Measurements from ENCODE around the gene MISFA. TPM values are rescaled to one million over a fixed set of nuclear protein-coding genes. Genes with fewer than 3 reads are reported as not detected.

MISFA gene
- total RNA-seq, 2 donors from 2014 or later, result 0.99 to 1.9 TPM

GRCh38 chr11:18594999-18595749 lies 4.4 kb upstream of the MISFA start:
- peaks cover 4% of the 10 kb centered on the region for H3K4me1 Mint-ChIP-seq
- H3K27ac Mint-ChIP-seq, result no peak overlapping the region
- DNase-seq (no peak), ATAC-seq (no peak)
- H3K9me3 ChIP-seq (ENCODE audit: control insufficient read depth, low read length, poor library complexity, severe bottlenecking), result no peaks in the 10 kb centered on the region
- H3K4me3 Mint-ChIP-seq, result no peak overlapping the region
- no peaks in the 10 kb centered on the region for H3K27me3 Mint-ChIP-seq
- H3K36me3 Mint-ChIP-seq (ENCODE audit: low read depth), result no peaks in the 10 kb centered on the region

GRCh38 chr11:18600915-18601569 lies 1.5 kb downstream of the MISFA start:
- Mint-ChIP-seq H3K27ac (no peak overlapping the region), H3K4me3 (no peak overlapping the region), H3K4me1 (no peaks in the 10 kb centered on the region), H3K36me3 (ENCODE audit: low read depth) (no peaks in the 10 kb centered on the region), H3K27me3 (no peaks in the 10 kb centered on the region)
- DNase-seq (no peak), ATAC-seq (no peak)
- no peaks in the 10 kb centered on the region for H3K9me3 ChIP-seq (ENCODE audit: control insufficient read depth, low read length, poor library complexity, severe bottlenecking)

GRCh38 chr11:18608376-18608775 lies 8.8 kb downstream of the MISFA start:
- Mint-ChIP-seq H3K27ac (no peak overlapping the region), H3K4me1 (peaks cover 4% of the 10 kb centered on the region), H3K36me3 (ENCODE audit: low read depth) (no peaks in the 10 kb centered on the region), H3K27me3 (no peaks in the 10 kb centered on the region), H3K4me3 (no peak overlapping the region)
- DNase-seq, result no peak
- no peak for ATAC-seq
- H3K9me3 ChIP-seq (ENCODE audit: control insufficient read depth, low read length, poor library complexity, severe bottlenecking), result no peaks in the 10 kb centered on the region

- Mint-ChIP-seq H3K27me3 (no peaks in the 10 kb centered on the region), H3K4me3 (no peak overlapping the region), H3K27ac (no peak overlapping the region), H3K36me3 (ENCODE audit: low read depth) (peaks cover 8% of the 10 kb centered on the region), H3K4me1 (peaks cover 17% of the 10 kb centered on the region)
- no peak for DNase-seq
- H3K9me3 ChIP-seq (ENCODE audit: control insufficient read depth, low read length, poor library complexity, severe bottlenecking), result no peaks in the 10 kb centered on the region
- no peak for ATAC-seq
These were observed 11.6 kb downstream of the MISFA start for GRCh38 chr11:18611196-18611595.

GRCh38 chr11:18612394-18612793 lies 12.8 kb downstream of the MISFA start:
- no peaks in the 10 kb centered on the region for H3K9me3 ChIP-seq (ENCODE audit: control insufficient read depth, low read length, poor library complexity, severe bottlenecking)
- DNase-seq, result no peak
- Mint-ChIP-seq H3K4me1 (peaks cover 21% of the 10 kb centered on the region), H3K36me3 (ENCODE audit: low read depth) (peaks cover 8% of the 10 kb centered on the region), H3K4me3 (no peak overlapping the region), H3K27me3 (no peaks in the 10 kb centered on the region), H3K27ac (no peak overlapping the region)
- ATAC-seq, result no peak

- H3K9me3 ChIP-seq (ENCODE audit: control insufficient read depth, low read length, poor library complexity, severe bottlenecking), result no peaks in the 10 kb centered on the region
- H3K36me3 Mint-ChIP-seq (ENCODE audit: low read depth), result peaks cover 8% of the 10 kb centered on the region
- H3K27ac Mint-ChIP-seq, result peak overlapping the region; percentile 75
- DNase-seq, result no peak
- no peak overlapping the region for H3K4me3 Mint-ChIP-seq
- H3K4me1 Mint-ChIP-seq, result peaks cover 37% of the 10 kb centered on the region
- no peak for ATAC-seq
- H3K27me3 Mint-ChIP-seq, result no peaks in the 10 kb centered on the region
These were observed 15.1 kb downstream of the MISFA start for GRCh38 chr11:18614667-18615066.

GRCh38 chr11:18615628-18616392 lies 16.2 kb downstream of the MISFA start:
- ATAC-seq (peak; percentile 22), DNase-seq (no peak)
- H3K9me3 ChIP-seq (ENCODE audit: control insufficient read depth, low read length, poor library complexity, severe bottlenecking), result no peaks in the 10 kb centered on the region
- H3K4me1 Mint-ChIP-seq, result peaks cover 36% of the 10 kb centered on the region
- H3K4me3 Mint-ChIP-seq, result peak overlapping the region; percentile 41
- peaks cover 8% of the 10 kb centered on the region for H3K36me3 Mint-ChIP-seq (ENCODE audit: low read depth)
- H3K27ac Mint-ChIP-seq, result peak overlapping the region; percentile 64
- no peaks in the 10 kb centered on the region for H3K27me3 Mint-ChIP-seq

- Mint-ChIP-seq H3K27ac (peak overlapping the region; percentile 64), H3K36me3 (ENCODE audit: low read depth) (peaks cover 8% of the 10 kb centered on the region), H3K27me3 (no peaks in the 10 kb centered on the region), H3K4me1 (peaks cover 46% of the 10 kb centered on the region), H3K4me3 (peak overlapping the region; percentile 86)
- DNase-seq, result peak in 1 of 3 donors; percentile 16
- no peaks in the 10 kb centered on the region for H3K9me3 ChIP-seq (ENCODE audit: control insufficient read depth, low read length, poor library complexity, severe bottlenecking)
- ATAC-seq, result peak; percentile 88
These were observed 18.2 kb downstream of the MISFA start for GRCh38 chr11:18617688-18618341.

- ATAC-seq (no peak), DNase-seq (no peak)
- Mint-ChIP-seq H3K4me3 (peak overlapping the region; percentile 86), H3K4me1 (peaks cover 44% of the 10 kb centered on the region), H3K27ac (peak overlapping the region; percentile 64), H3K27me3 (no peaks in the 10 kb centered on the region), H3K36me3 (ENCODE audit: low read depth) (peaks cover 8% of the 10 kb centered on the region)
- no peaks in the 10 kb centered on the region for H3K9me3 ChIP-seq (ENCODE audit: control insufficient read depth, low read length, poor library complexity, severe bottlenecking)
These were observed 18.9 kb downstream of the MISFA start for GRCh38 chr11:18618342-18619025.

- Mint-ChIP-seq H3K4me3 (no peak overlapping the region), H3K4me1 (peaks cover 40% of the 10 kb centered on the region), H3K27ac (peak overlapping the region; percentile 10), H3K36me3 (ENCODE audit: low read depth) (peaks cover 6% of the 10 kb centered on the region), H3K27me3 (no peaks in the 10 kb centered on the region)
- no peaks in the 10 kb centered on the region for H3K9me3 ChIP-seq (ENCODE audit: control insufficient read depth, low read length, poor library complexity, severe bottlenecking)
- no peak for ATAC-seq
- no peak for DNase-seq
These were observed 24.1 kb downstream of the MISFA start for GRCh38 chr11:18623707-18624106.

- no peak for ATAC-seq
- peaks cover 38% of the 10 kb centered on the region for H3K4me1 Mint-ChIP-seq
- H3K4me3 Mint-ChIP-seq, result no peak overlapping the region
- no peaks in the 10 kb centered on the region for H3K27me3 Mint-ChIP-seq
- no peaks in the 10 kb centered on the region for H3K9me3 ChIP-seq (ENCODE audit: control insufficient read depth, low read length, poor library complexity, severe bottlenecking)
- DNase-seq, result no peak
- peaks cover 6% of the 10 kb centered on the region for H3K36me3 Mint-ChIP-seq (ENCODE audit: low read depth)
- peak overlapping the region; percentile 10 for H3K27ac Mint-ChIP-seq
These were observed 24.6 kb downstream of the MISFA start for GRCh38 chr11:18624161-18624560.

GRCh38 chr11:18632841-18633240 lies 33.3 kb downstream of the MISFA start:
- H3K9me3 ChIP-seq (ENCODE audit: control insufficient read depth, low read length, poor library complexity, severe bottlenecking), result no peaks in the 10 kb centered on the region
- Mint-ChIP-seq H3K27ac (peak overlapping the region; percentile 98), H3K36me3 (ENCODE audit: low read depth) (peaks cover 7% of the 10 kb centered on the region), H3K27me3 (no peaks in the 10 kb centered on the region), H3K4me3 (peak overlapping the region; percentile 96), H3K4me1 (peaks cover 32% of the 10 kb centered on the region)
- DNase-seq, result no peak
- no peak for ATAC-seq

All from T-helper 17 cell (primary cell).